ENCODE data around the gene IFT80.

GRCh38 chr3:160278210-160278609 lies 120.8 kb downstream of the IFT80 start:
- TF ChIP-seq CTCF (IDR thresholded peaks at IDR 0.05) (no peak), EP300 (IDR thresholded peaks at IDR 0.05) (no peak), POLR2A (IDR thresholded peaks at IDR 0.05) (no peak), POLR2AphosphoS5 (IDR thresholded peaks at IDR 0.05) (no peak)
